ENCODE results near the gene SMLR1. TPM values are rescaled to one million over a fixed set of nuclear protein-coding genes. Genes with fewer than 3 reads are reported as not detected.

SMLR1 gene
- total and polyA plus RNA-seq, 2 experiments from 2014 or later = not detected

GRCh38 chr6:130869681-130870080 is 42.5 kb downstream of the SMLR1 start:
- Histone ChIP-seq H3K4me2 (no peak overlapping the region), H3K79me2 (replicated peaks; ENCODE audit: insufficient read depth) (no peaks in the 10 kb centered on the region), H3K9me2 (ENCODE audit: insufficient read depth) (no peaks in the 10 kb centered on the region), H2AFZ (no peak overlapping the region), H3K4me1 (ENCODE audit: insufficient read depth) (peaks cover 8% of the 10 kb centered on the region), H3K36me3 (ENCODE audit: insufficient read depth) (peaks cover 3% of the 10 kb centered on the region; the same call in 1 of the 2 replicates), H4K20me1 (replicated peaks; ENCODE audit: insufficient read depth) (no peaks in the 10 kb centered on the region), H3K27me3 (ENCODE audit: insufficient read depth) (no peaks in the 10 kb centered on the region), H3F3A (replicated peaks; ENCODE audit: low read depth) (no peaks in the 10 kb centered on the region), H3K4me3 (no peak overlapping the region), H3K27ac (ENCODE audit: low read depth) (no peak overlapping the region)
- no peak; the same call in 2 of the 3 replicates for ATAC-seq
- H3K27ac Mint-ChIP-seq = peak overlapping the region; percentile 66; the same call in 1 of the 2 replicates
- H3K36me3 Mint-ChIP-seq (ENCODE audit: low read depth) = peaks cover 9% of the 10 kb centered on the region
- DNase-seq (ENCODE audit: low spot score) = no peak
- H3K4me1 Mint-ChIP-seq = peaks cover 23% of the 10 kb centered on the region
- H3K9me3 Mint-ChIP-seq = no peaks in the 10 kb centered on the region
- H3K27me3 Mint-ChIP-seq (ENCODE audit: insufficient read depth, low read depth, poor library complexity) = peaks cover 4% of the 10 kb centered on the region
- no peak overlapping the region for H3K4me3 Mint-ChIP-seq
- TF ChIP-seq ZNF114 (CRISPR knock-in tag; IDR thresholded peaks at IDR 0.05) (no peak), ETS1 (IDR thresholded peaks at IDR 0.05) (no peak), CREB1 (CRISPR knock-in tag; IDR thresholded peaks at IDR 0.05; ENCODE audit: low read depth) (no peak)

DNA sequence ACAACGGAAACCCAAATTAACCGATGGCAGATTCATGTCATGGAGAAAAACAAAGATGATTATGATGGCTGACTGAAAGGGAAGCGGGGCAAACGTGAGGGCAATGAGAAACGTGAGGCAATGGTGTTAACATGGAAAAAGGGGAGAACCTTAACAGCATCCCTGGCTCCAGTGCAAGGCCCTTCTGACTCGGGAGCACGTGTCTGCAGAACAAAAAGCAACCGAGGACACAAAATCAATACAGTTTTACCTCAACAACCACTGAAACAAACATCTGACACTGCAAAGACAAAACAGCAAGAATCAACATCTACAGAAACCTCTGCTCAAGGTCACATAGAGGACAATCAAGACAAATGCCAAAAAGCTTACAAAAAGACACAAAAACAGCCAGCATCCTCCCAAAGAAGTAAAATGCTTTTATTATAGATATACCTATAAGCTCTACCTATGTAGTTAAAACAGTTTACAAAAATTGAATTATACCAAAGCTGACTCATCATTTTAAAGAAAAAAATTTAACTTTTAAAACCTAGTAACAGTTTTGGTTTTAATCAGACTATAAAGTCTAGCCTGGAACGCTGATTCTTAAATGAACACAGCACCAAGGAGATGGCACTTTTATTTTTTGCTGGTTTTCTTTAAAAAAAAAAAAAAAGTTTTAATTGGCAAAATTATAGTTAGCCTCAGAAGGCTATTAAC is 43.1 kb downstream of the SMLR1 start:
- DNase-seq (ENCODE audit: low spot score) = no peak
- Mint-ChIP-seq H3K4me3 (no peak overlapping the region), H3K36me3 (ENCODE audit: low read depth) (peaks cover 9% of the 10 kb centered on the region), H3K27ac (peak overlapping the region; percentile 49; the same call in 1 of the 2 replicates), H3K4me1 (peaks cover 23% of the 10 kb centered on the region), H3K27me3 (ENCODE audit: insufficient read depth, low read depth, poor library complexity) (peaks cover 4% of the 10 kb centered on the region), H3K9me3 (no peaks in the 10 kb centered on the region)
- H4K20me1 ChIP-seq (replicated peaks; ENCODE audit: insufficient read depth) = no peaks in the 10 kb centered on the region
- no peak overlapping the region for H3K4me3 ChIP-seq
- H3F3A ChIP-seq (replicated peaks; ENCODE audit: low read depth) = no peaks in the 10 kb centered on the region
- ATAC-seq = no peak
- peaks cover 3% of the 10 kb centered on the region; the same call in 1 of the 2 replicates for H3K36me3 ChIP-seq (ENCODE audit: insufficient read depth)
- H3K4me2 ChIP-seq = no peak overlapping the region
- peaks cover 8% of the 10 kb centered on the region for H3K4me1 ChIP-seq (ENCODE audit: insufficient read depth)
- H2AFZ ChIP-seq = no peak overlapping the region
- no peaks in the 10 kb centered on the region for H3K9me2 ChIP-seq (ENCODE audit: insufficient read depth)
- H3K79me2 ChIP-seq (replicated peaks; ENCODE audit: insufficient read depth) = no peaks in the 10 kb centered on the region
- H3K27ac ChIP-seq (ENCODE audit: low read depth) = no peak overlapping the region
- no peaks in the 10 kb centered on the region for H3K27me3 ChIP-seq (ENCODE audit: insufficient read depth)
- TF ChIP-seq ZNF331 (CRISPR knock-in tag; IDR thresholded peaks at IDR 0.05; ENCODE audit: low read depth) (no peak), CREB1 (CRISPR knock-in tag; IDR thresholded peaks at IDR 0.05; ENCODE audit: low read depth) (no peak), CTCF (conservative IDR thresholded peaks at IDR 0.05; ENCODE audit: low read depth in 2 of 2) (no peak), EZH2phosphoT487 (IDR thresholded peaks at IDR 0.05; ENCODE audit: unreplicated experiment) (no peak), JUNB (IDR thresholded peaks at IDR 0.05; ENCODE audit: unreplicated experiment) (no peak)
- TF ChIP-seq, protein P1, sequence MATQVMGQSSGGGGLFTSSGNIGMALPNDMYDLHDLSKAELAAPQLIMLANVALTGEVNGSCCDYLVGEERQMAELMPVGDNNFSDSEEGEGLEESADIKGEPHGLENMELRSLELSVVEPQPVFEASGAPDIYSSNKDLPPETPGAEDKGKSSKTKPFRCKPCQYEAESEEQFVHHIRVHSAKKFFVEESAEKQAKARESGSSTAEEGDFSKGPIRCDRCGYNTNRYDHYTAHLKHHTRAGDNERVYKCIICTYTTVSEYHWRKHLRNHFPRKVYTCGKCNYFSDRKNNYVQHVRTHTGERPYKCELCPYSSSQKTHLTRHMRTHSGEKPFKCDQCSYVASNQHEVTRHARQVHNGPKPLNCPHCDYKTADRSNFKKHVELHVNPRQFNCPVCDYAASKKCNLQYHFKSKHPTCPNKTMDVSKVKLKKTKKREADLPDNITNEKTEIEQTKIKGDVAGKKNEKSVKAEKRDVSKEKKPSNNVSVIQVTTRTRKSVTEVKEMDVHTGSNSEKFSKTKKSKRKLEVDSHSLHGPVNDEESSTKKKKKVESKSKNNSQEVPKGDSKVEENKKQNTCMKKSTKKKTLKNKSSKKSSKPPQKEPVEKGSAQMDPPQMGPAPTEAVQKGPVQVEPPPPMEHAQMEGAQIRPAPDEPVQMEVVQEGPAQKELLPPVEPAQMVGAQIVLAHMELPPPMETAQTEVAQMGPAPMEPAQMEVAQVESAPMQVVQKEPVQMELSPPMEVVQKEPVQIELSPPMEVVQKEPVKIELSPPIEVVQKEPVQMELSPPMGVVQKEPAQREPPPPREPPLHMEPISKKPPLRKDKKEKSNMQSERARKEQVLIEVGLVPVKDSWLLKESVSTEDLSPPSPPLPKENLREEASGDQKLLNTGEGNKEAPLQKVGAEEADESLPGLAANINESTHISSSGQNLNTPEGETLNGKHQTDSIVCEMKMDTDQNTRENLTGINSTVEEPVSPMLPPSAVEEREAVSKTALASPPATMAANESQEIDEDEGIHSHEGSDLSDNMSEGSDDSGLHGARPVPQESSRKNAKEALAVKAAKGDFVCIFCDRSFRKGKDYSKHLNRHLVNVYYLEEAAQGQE (IDR thresholded peaks at IDR 0.05; ENCODE audit: unreplicated experiment) = no peak
